ENCODE results near the gene MRPL48. TPM values are rescaled to one million over a fixed set of nuclear protein-coding genes. Genes with fewer than 3 reads are reported as not detected.

Gene MRPL48
- total RNA-seq, 4 donors from 2014 or later: 4.3 to 25.3 (median 21.1) TPM

DNA sequence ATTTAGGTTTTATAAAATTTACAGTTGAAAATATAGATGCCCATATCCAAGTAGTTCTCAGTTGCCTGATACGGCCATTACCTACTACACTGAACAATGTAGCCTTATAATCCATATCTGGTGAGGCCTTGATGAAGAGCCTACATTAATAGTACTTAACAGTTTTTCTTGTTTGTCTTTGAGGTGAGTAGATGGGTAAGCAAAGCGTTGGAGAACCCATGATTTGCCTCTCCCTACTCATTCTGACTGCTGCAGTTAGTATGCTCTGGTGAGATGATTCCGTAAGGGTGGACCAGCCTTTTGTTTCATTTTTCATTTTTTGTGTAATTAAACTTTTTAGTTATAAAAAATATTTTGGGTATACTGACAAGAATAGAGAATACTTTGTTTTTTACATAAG lies 100.6 kb downstream of the MRPL48 start:
- WGBS, 2 donors: 92 to 93% methylated on average over 3 of the region's 3 CpGs
- Histone ChIP-seq H3K4me1 (no peaks in the 10 kb centered on the region), H3K27me3 (no peaks in the 10 kb centered on the region), H3K4me3 (no peak overlapping the region), H3K36me3 (peaks cover 2 to 73% (median 8%) of the 10 kb centered on the region in 3 donors), H3K9me3 (no peaks in the 10 kb centered on the region), H3K27ac (no peak overlapping the region)
- TF ChIP-seq EP300 (IDR thresholded peaks at IDR 0.05): no peak
- no peak for TF ChIP-seq POLR2A (IDR thresholded peaks at IDR 0.05)
- TF ChIP-seq CTCF (IDR thresholded peaks at IDR 0.05): no peak
- DNase-seq (ENCODE audit: low spot score in 2 of 2): no peak

- Histone ChIP-seq H3K9me3 (no peaks in the 10 kb centered on the region), H3K4me1 (no peaks in the 10 kb centered on the region), H3K27me3 (no peaks in the 10 kb centered on the region), H3K27ac (no peak overlapping the region), H3K36me3 (peaks cover 2 to 76% (median 8%) of the 10 kb centered on the region in 3 donors), H3K4me3 (no peak overlapping the region)
- TF ChIP-seq CTCF (IDR thresholded peaks at IDR 0.05) (no peak), POLR2A (IDR thresholded peaks at IDR 0.05) (no peak), EP300 (IDR thresholded peaks at IDR 0.05) (no peak)
- DNase-seq (ENCODE audit: low spot score in 2 of 2): no peak
- 45 to 65% methylated on average over 1 of the region's 1 CpG for WGBS, 2 donors
These were observed 101.3 kb downstream of the MRPL48 start for GRCh38 chr11:73889019-73889418.

GRCh38 chr11:73889536-73889935 lies 101.9 kb downstream of the MRPL48 start:
- TF ChIP-seq POLR2A (IDR thresholded peaks at IDR 0.05) (no peak), CTCF (IDR thresholded peaks at IDR 0.05) (no peak), EP300 (IDR thresholded peaks at IDR 0.05) (no peak)
- no peaks in the 10 kb centered on the region for H3K4me1 ChIP-seq
- H3K36me3 ChIP-seq: peaks cover 2 to 74% (median 8%) of the 10 kb centered on the region in 3 donors
- H3K4me3 ChIP-seq: no peak overlapping the region
- no peaks in the 10 kb centered on the region for H3K9me3 ChIP-seq
- DNase-seq (ENCODE audit: low spot score in 2 of 2): no peak
- H3K27me3 ChIP-seq: no peaks in the 10 kb centered on the region
- H3K27ac ChIP-seq: no peak overlapping the region
- 86 to 88% methylated on average over 1 of the region's 1 CpG for WGBS, 2 donors

- no peaks in the 10 kb centered on the region for H3K4me1 ChIP-seq
- no peaks in the 10 kb centered on the region for H3K9me3 ChIP-seq
- H3K36me3 ChIP-seq: peaks cover 2 to 61% (median 8%) of the 10 kb centered on the region in 3 donors
- WGBS, 2 donors: 96% methylated on average over 3 of the region's 3 CpGs
- TF ChIP-seq CTCF (IDR thresholded peaks at IDR 0.05): no peak
- no peak for TF ChIP-seq EP300 (IDR thresholded peaks at IDR 0.05)
- TF ChIP-seq POLR2A (IDR thresholded peaks at IDR 0.05): no peak
- no peak overlapping the region for H3K27ac ChIP-seq
- no peaks in the 10 kb centered on the region for H3K27me3 ChIP-seq
- no peak for DNase-seq (ENCODE audit: low spot score in 2 of 2)
- H3K4me3 ChIP-seq: no peak overlapping the region
These were observed 105.4 kb downstream of the MRPL48 start for GRCh38 chr11:73893041-73893440.

GRCh38 chr11:73894725-73895335 lies 107.2 kb downstream of the MRPL48 start:
- no peak for DNase-seq (ENCODE audit: low spot score in 2 of 2)
- Histone ChIP-seq H3K27ac (no peak overlapping the region), H3K36me3 (peaks cover 0 to 60% (median 8%) of the 10 kb centered on the region in 3 donors), H3K4me3 (no peak overlapping the region), H3K9me3 (no peaks in the 10 kb centered on the region), H3K27me3 (no peaks in the 10 kb centered on the region), H3K4me1 (no peaks in the 10 kb centered on the region)
- TF ChIP-seq POLR2A (IDR thresholded peaks at IDR 0.05) (no peak), CTCF (IDR thresholded peaks at IDR 0.05) (no peak), EP300 (IDR thresholded peaks at IDR 0.05) (no peak)
- 93 to 98% methylated on average over 5 of the region's 5 CpGs for WGBS, 2 donors
